Ascending aorta (tissue), 2 donors: Measurements from ENCODE around the gene LSM5. TPM values are rescaled to one million over a fixed set of nuclear protein-coding genes. Genes with fewer than 3 reads are reported as not detected.
A peak's percentile ranks its signal among the peaks of the same experiment; 100 is the strongest.
"Not testable (repeated sequence)": the region's sequence is repeated elsewhere in the genome, so short reads cannot be mapped to it uniquely, and the experiment has no call there.

ENCODE experiments used
- DNase-seq, 2 donors: peaks; one replicate each; pipeline ENCODE4 v3.0.0-alpha.2; 2019; ENCODE audit warnings: low spot score in 2 of 2
- H3K27ac ChIP-seq, 2 donors: fragments of 200-600 bp; sonication (generic); one replicate each; pipeline ENCODE4 v1.5.1; 2016 to 2017; ENCODE audit warnings: mild to moderate bottlenecking in 1 of 2
- H3K27me3 ChIP-seq: fragments of 200-600 bp; sonication (generic); one replicate; pipeline ENCODE4 v1.5.1; 2017
- H3K36me3 ChIP-seq, 2 donors: fragments of 200-600 bp; sonication (generic); one replicate each; pipeline ENCODE4 v1.5.1; 2016
- H3K4me1 ChIP-seq, 2 donors: fragments of 200-600 bp; sonication (generic); one replicate each; pipeline ENCODE4 v1.5.1; 2016 to 2017; ENCODE audit warnings: mild to moderate bottlenecking in 1 of 2
- H3K4me3 ChIP-seq, 2 donors: fragments of 200-600 bp; sonication (generic); one replicate each; pipeline ENCODE4 v1.5.1; 2016 to 2017; ENCODE audit warnings: mild to moderate bottlenecking in 1 of 2
- H3K9me3 ChIP-seq, 2 donors: fragments of 200-600 bp; sonication (generic); one replicate each; pipeline ENCODE4 v1.5.1; 2016
- CTCF ChIP-seq, 3 experiments: fragments of 200-600 bp in 2 of 3; fragments of 450-650 bp in 1 of 3; sonication (generic) in 2 of 3; IDR thresholded peaks; one replicate each; pipeline ENCODE4 v1.5.1; 2016 to 2019; ENCODE audit warnings: antibody characterized with exemption in 3 of 3, mild to moderate bottlenecking in 1 of 3, moderate library complexity in 1 of 3
- intact Hi-C: fragments of 100-400 bp; cut with DNase I; formaldehyde crosslinking; loops from one replicate; pipeline ENCODE4 v1.15.1; 2023
- total RNA-seq: library from RNA; depleted of rRNA; stranded (reverse); fragments of >200 nt; gene quantifications from one replicate; pipeline ENCODE4 v1.1.0, GENCODE V29; 2016

Gene LSM5
- total RNA-seq, 1 donor from 2014 or later, result 20.5 TPM

GRCh38 chr7:32506266-32507054 is 16.3 kb upstream of the LSM5 start:
- no peak for DNase-seq
- no peak for TF ChIP-seq CTCF (IDR thresholded peaks at IDR 0.05)
- Histone ChIP-seq H3K9me3 (no peaks in the 10 kb centered on the region), H3K4me1 (peaks cover 3 to 14% of the 10 kb centered on the region in 2 donors), H3K4me3 (no peak overlapping the region), H3K27ac (no peak overlapping the region), H3K36me3 (no peaks in the 10 kb centered on the region), H3K27me3 (no peaks in the 10 kb centered on the region)
- intact Hi-C loops, result no loop called here

GRCh38 chr7:32502728-32503127 is 12.5 kb upstream of the LSM5 start:
- Histone ChIP-seq H3K4me3 (no peak overlapping the region), H3K27ac (no peak overlapping the region), H3K27me3 (no peaks in the 10 kb centered on the region), H3K9me3 (no peaks in the 10 kb centered on the region), H3K4me1 (peaks cover 3 to 20% of the 10 kb centered on the region in 2 donors), H3K36me3 (no peaks in the 10 kb centered on the region)
- TF ChIP-seq CTCF (IDR thresholded peaks at IDR 0.05), result no peak
- DNase-seq, result no peak
- intact Hi-C loops, result no loop called here

GRCh38 chr7:32501522-32501921 is 11.3 kb upstream of the LSM5 start:
- Histone ChIP-seq H3K9me3 (no peaks in the 10 kb centered on the region), H3K27me3 (no peaks in the 10 kb centered on the region), H3K27ac (peak overlapping the region; percentile 26 to 44), H3K4me1 (peaks cover 7 to 27% of the 10 kb centered on the region in 2 donors), H3K4me3 (no peak overlapping the region), H3K36me3 (no peaks in the 10 kb centered on the region)
- intact Hi-C loops, result no loop called here
- no peak for TF ChIP-seq CTCF (IDR thresholded peaks at IDR 0.05)
- DNase-seq, result no peak

- no peak for TF ChIP-seq CTCF (IDR thresholded peaks at IDR 0.05)
- intact Hi-C loops, result no loop called here
- Histone ChIP-seq H3K4me3 (no peak overlapping the region), H3K27me3 (no peaks in the 10 kb centered on the region), H3K9me3 (no peaks in the 10 kb centered on the region), H3K27ac (peak overlapping the region; percentile 15 to 44), H3K36me3 (no peaks in the 10 kb centered on the region), H3K4me1 (peaks cover 10 to 28% of the 10 kb centered on the region in 2 donors)
- DNase-seq, result no peak
These were observed 10.8 kb upstream of the LSM5 start for GRCh38 chr7:32500922-32501341.

GRCh38 chr7:32500216-32500615 is 10.0 kb upstream of the LSM5 start:
- DNase-seq, intact Hi-C loops, H3K4me3 ChIP-seq, H3K36me3 ChIP-seq, H3K27me3 ChIP-seq, H3K27ac ChIP-seq, H3K9me3 ChIP-seq: not testable (repeated sequence)
- H3K4me1 ChIP-seq, result peaks cover 10 to 28% of the 10 kb centered on the region in 2 donors

- not testable (repeated sequence) for H3K27ac ChIP-seq, H3K27me3 ChIP-seq, DNase-seq, H3K9me3 ChIP-seq, H3K4me3 ChIP-seq, H3K36me3 ChIP-seq
- H3K4me1 ChIP-seq, result peaks cover 10 to 28% of the 10 kb centered on the region in 2 donors
- intact Hi-C loops, result loop anchor here (5.0 to 10.0 kb wide), 2 partner anchors 65 to 443 kb away; no protein-coding TSS in a partner anchor
These were observed 9.6 kb upstream of the LSM5 start for GRCh38 chr7:32499755-32500154.
